ENCODE data around the gene PEX10.

DNA sequence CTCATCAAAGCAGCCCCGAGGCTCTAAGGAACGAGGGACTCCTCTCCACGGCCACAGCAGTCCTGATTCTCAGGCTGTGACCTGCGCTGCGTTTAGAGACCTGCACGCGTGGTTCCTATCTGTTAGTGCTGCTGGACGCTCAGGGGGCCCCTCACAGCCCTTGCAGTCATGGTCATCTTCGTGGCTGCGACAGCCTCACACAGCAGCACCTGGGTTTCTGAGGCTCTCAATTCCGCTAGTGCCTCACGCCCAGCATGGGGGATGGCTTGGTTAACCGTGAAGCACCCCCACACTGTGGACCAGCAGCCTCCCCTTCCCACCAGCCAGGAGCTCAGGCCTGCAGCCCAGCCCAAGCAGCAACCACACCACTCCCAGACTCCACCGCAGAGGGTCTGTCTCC, 28.8 kb downstream of the PEX10 start:
- TF ChIP-seq, protein P1, sequence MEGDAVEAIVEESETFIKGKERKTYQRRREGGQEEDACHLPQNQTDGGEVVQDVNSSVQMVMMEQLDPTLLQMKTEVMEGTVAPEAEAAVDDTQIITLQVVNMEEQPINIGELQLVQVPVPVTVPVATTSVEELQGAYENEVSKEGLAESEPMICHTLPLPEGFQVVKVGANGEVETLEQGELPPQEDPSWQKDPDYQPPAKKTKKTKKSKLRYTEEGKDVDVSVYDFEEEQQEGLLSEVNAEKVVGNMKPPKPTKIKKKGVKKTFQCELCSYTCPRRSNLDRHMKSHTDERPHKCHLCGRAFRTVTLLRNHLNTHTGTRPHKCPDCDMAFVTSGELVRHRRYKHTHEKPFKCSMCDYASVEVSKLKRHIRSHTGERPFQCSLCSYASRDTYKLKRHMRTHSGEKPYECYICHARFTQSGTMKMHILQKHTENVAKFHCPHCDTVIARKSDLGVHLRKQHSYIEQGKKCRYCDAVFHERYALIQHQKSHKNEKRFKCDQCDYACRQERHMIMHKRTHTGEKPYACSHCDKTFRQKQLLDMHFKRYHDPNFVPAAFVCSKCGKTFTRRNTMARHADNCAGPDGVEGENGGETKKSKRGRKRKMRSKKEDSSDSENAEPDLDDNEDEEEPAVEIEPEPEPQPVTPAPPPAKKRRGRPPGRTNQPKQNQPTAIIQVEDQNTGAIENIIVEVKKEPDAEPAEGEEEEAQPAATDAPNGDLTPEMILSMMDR (IDR thresholded peaks at IDR 0.05; ENCODE audit: poor library complexity) = no peak
- no peak for TF ChIP-seq EZH2 (IDR thresholded peaks at IDR 0.05; ENCODE audit: borderline replicate concordance)

Measured in hepatocyte (in vitro differentiated cells).